Panc1 (cell line): ENCODE data around the gene RNF169. TPM values are rescaled to one million over a fixed set of nuclear protein-coding genes. Genes with fewer than 3 reads are reported as not detected.

Experiments used
- ATAC-seq: fragments of 200-7000 bp; cut with Tn5 transposase; 2 replicates; pipeline ENCODE4 v1.9.1; 2020; ENCODE audit warnings: mild to moderate bottlenecking, moderate library complexity
- BruUV-seq: library from RNA; stranded (reverse); fragments of 400-500 nt; replicated peaks from 2 replicates; lab custom pipeline; 2021; lab: Mats Ljungman, UMichigan
- CTCF ChIA-PET: fragments of 300-600 bp; sonication (Branson Sonifier 250); formaldehyde crosslinking; loops from one replicate; lab custom pipeline; 2022; ENCODE audit warnings: antibody characterized with exemption; lab: Charles Lee
- POLR2A ChIA-PET: fragments of 300-600 bp; sonication (Branson Sonifier 250); formaldehyde crosslinking; loops from one replicate; lab custom pipeline; 2022; ENCODE audit warnings: antibody characterized with exemption; lab: Charles Lee
- DNase-seq: peaks from one replicate; pipeline ENCODE4 v3.0.0-alpha.2; 2010; ENCODE audit warnings: low read depth, low spot score
- H3K27ac ChIP-seq: 2 replicates; pipeline ENCODE4 v1.5.1; 2011; ENCODE audit warnings: mild to moderate bottlenecking, low read length, inconsistent platforms
- H3K27me3 ChIP-seq: fragments of 200-500 bp; sonication (Bioruptor generic); 2 replicates; pipeline ENCODE4 v1.6.0; 2014; ENCODE audit warnings: low read length, inconsistent platforms; ENCODE audit not compliant: control insufficient read depth, insufficient read depth
- H3K36me3 ChIP-seq: fragments of 200-500 bp; sonication (Bioruptor generic); 2 replicates; pipeline ENCODE4 v1.5.1; 2014; ENCODE audit warnings: inconsistent platforms, mild to moderate bottlenecking, low read length, moderate library complexity; ENCODE audit not compliant: control insufficient read depth, insufficient read depth
- H3K4me1 ChIP-seq: 2 replicates; pipeline ENCODE4 v1.5.1; 2011; ENCODE audit warnings: inconsistent platforms, mild to moderate bottlenecking, low read length, moderate library complexity; ENCODE audit not compliant: control insufficient read depth, insufficient read depth
- H3K4me3 ChIP-seq, 2 experiments: 2 replicates each; pipeline ENCODE4 v1.5.1; 2011 to 2012; ENCODE audit warnings: low read depth in 2 of 2, low read length in 2 of 2, mild to moderate bottlenecking in 2 of 2, inconsistent platforms in 1 of 2, moderate library complexity in 1 of 2
- H3K9me3 ChIP-seq: fragments of 200-500 bp; sonication (Bioruptor generic); 2 replicates; pipeline ENCODE4 v1.5.1; 2014; ENCODE audit warnings: low read depth, mild to moderate bottlenecking, inconsistent platforms, low read length, moderate library complexity; ENCODE audit not compliant: control insufficient read depth, insufficient read depth
- POLR2AphosphoS5 ChIP-seq: IDR thresholded peaks from 2 replicates; pipeline ENCODE4 v1.6.1; 2012; ENCODE audit warnings: mild to moderate bottlenecking, low read depth, low read length, moderate library complexity
- SIN3A ChIP-seq: IDR thresholded peaks from 2 replicates; pipeline ENCODE4 v1.6.1; 2012; ENCODE audit warnings: low read depth, mild to moderate bottlenecking, low read length, moderate library complexity, borderline replicate concordance; ENCODE audit not compliant: insufficient read depth
- TCF7L2 ChIP-seq: IDR thresholded peaks from 2 replicates; pipeline ENCODE4 v1.6.1; 2011; ENCODE audit warnings: mild to moderate bottlenecking, low read depth, low read length, inconsistent platforms
- in situ Hi-C: cut with HindIII; loops from 2 replicates; pipeline ENCODE4 v1.10.0; 2016; ENCODE audit warnings: low sequenced_read_pairs, low pct_unique_long_range_greater_than_20kb
- intact Hi-C: fragments of 100-400 bp; cut with micrococcal nuclease; formaldehyde crosslinking; loops from one replicate; pipeline ENCODE4 v1.10.0; 2022; ENCODE audit not compliant: unreplicated experiment
- total RNA-seq: library from RNA; stranded (reverse); gene quantifications from one replicate; pipeline ENCODE4 v1.2.1, GENCODE V29; 2021; ENCODE audit not compliant: unreplicated experiment
- TF ChIP-seq, protein P1 (sequence below): fragments of 450-650 bp; IDR thresholded peaks from 2 replicates; pipeline ENCODE4 v1.5.1; 2017; ENCODE audit warnings: mild to moderate bottlenecking
- TF ChIP-seq, protein P2 (sequence below), 2 experiments: IDR thresholded peaks; 2 replicates each; pipeline ENCODE4 v1.6.1; 2011 to 2012; ENCODE audit warnings: low read depth in 2 of 2, control low read depth in 1 of 2, low read length in 1 of 2, mild to moderate bottlenecking in 1 of 2, moderate library complexity in 1 of 2; ENCODE audit not compliant: insufficient read depth in 1 of 2

Gene RNF169
- total RNA-seq, 1 experiment from 2014 or later = 23.6 TPM

DNA sequence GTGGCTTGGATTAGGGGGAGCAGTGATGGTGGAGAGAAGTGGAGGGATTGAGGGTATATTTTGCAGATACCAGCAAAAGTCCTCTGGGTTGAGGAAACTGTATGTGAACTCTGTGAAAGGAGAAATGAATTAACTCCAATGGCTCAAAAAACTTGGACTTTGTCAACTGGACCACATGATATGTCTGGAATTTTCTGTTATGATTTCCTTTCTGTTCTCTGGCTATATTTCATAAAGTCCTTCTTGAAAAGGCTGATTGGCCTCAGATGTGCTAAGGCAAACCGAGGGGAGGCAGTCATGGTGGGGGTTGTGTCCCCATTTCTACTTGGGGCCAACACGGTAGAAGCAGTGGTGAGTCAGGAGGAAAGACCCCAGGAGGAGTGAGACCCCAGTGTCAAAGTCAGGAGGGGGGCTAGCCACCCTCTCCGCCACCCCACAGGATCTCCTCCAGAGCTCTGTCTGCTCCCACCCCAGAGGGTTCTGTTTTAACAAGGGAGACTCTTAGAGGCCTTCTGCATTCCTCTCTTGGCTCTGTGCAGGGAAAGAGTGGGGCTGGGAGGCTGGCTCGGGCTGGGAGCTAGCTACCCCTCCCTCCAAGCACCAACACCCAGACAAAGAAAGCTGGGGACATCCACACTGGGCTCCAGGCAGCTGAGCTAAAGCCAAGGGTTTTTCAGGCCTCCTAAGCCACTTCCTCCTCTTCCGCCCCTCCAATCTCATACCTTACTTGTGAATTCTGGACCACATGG lies 31.3 kb upstream of the RNF169 start:
- Histone ChIP-seq H3K9me3 (no peaks in the 10 kb centered on the region), H3K27ac (no peak overlapping the region), H3K4me1 (no peaks in the 10 kb centered on the region), H3K27me3 (no peaks in the 10 kb centered on the region), H3K36me3 (no peaks in the 10 kb centered on the region), H3K4me3 (no peak overlapping the region)
- ChIA-PET POLR2A (no interaction called here), CTCF (interaction anchor here (1.9 kb wide), 1 partner anchor 9 kb away, joined by 8 read pairs; no protein-coding TSS in a partner anchor)
- no peak for DNase-seq
- TF ChIP-seq, protein P1, sequence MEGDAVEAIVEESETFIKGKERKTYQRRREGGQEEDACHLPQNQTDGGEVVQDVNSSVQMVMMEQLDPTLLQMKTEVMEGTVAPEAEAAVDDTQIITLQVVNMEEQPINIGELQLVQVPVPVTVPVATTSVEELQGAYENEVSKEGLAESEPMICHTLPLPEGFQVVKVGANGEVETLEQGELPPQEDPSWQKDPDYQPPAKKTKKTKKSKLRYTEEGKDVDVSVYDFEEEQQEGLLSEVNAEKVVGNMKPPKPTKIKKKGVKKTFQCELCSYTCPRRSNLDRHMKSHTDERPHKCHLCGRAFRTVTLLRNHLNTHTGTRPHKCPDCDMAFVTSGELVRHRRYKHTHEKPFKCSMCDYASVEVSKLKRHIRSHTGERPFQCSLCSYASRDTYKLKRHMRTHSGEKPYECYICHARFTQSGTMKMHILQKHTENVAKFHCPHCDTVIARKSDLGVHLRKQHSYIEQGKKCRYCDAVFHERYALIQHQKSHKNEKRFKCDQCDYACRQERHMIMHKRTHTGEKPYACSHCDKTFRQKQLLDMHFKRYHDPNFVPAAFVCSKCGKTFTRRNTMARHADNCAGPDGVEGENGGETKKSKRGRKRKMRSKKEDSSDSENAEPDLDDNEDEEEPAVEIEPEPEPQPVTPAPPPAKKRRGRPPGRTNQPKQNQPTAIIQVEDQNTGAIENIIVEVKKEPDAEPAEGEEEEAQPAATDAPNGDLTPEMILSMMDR = no peak
- TF ChIP-seq, protein P2, sequence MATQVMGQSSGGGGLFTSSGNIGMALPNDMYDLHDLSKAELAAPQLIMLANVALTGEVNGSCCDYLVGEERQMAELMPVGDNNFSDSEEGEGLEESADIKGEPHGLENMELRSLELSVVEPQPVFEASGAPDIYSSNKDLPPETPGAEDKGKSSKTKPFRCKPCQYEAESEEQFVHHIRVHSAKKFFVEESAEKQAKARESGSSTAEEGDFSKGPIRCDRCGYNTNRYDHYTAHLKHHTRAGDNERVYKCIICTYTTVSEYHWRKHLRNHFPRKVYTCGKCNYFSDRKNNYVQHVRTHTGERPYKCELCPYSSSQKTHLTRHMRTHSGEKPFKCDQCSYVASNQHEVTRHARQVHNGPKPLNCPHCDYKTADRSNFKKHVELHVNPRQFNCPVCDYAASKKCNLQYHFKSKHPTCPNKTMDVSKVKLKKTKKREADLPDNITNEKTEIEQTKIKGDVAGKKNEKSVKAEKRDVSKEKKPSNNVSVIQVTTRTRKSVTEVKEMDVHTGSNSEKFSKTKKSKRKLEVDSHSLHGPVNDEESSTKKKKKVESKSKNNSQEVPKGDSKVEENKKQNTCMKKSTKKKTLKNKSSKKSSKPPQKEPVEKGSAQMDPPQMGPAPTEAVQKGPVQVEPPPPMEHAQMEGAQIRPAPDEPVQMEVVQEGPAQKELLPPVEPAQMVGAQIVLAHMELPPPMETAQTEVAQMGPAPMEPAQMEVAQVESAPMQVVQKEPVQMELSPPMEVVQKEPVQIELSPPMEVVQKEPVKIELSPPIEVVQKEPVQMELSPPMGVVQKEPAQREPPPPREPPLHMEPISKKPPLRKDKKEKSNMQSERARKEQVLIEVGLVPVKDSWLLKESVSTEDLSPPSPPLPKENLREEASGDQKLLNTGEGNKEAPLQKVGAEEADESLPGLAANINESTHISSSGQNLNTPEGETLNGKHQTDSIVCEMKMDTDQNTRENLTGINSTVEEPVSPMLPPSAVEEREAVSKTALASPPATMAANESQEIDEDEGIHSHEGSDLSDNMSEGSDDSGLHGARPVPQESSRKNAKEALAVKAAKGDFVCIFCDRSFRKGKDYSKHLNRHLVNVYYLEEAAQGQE (IDR thresholded peaks at IDR 0.05; ENCODE audit: insufficient read depth in 1 of 2, low read depth in 2 of 2, low read length in 1 of 2) = no peak
- TF ChIP-seq POLR2AphosphoS5 (no peak), SIN3A (no peak), TCF7L2 (no peak)
- in situ Hi-C loops = no loop called here
- ATAC-seq = no peak
- intact Hi-C loops = no loop called here
- no TSS peak for BruUV-seq

DNA sequence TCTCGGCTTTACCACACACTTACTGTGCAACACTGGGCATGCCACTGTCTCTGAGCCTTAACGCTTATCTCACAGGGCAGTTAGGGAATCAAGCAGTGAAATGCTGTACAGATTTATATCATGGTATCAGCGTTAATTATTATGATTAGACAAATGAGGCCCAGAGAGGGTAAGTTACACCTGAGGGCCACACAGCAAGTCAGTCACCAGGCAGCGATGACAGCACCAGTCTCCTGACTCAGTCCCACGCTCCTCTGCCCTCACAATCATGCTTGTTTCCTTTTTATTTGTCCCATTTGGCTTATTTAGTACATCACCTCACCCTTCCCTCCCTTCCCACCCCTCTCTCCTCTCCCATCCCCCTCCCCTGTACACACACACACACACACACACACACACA lies 29.6 kb upstream of the RNF169 start:
- Histone ChIP-seq H3K27me3 (peaks cover 9% of the 10 kb centered on the region; the same call in 1 of the 2 replicates), H3K4me3 (no peak overlapping the region), H3K36me3 (no peaks in the 10 kb centered on the region), H3K9me3 (no peaks in the 10 kb centered on the region), H3K4me1 (no peaks in the 10 kb centered on the region), H3K27ac (no peak overlapping the region)
- CTCF ChIA-PET = no interaction called here
- DNase-seq (no peak), ATAC-seq (no peak)
- intact Hi-C loops (no loop called here), in situ Hi-C loops (no loop called here)
- no TSS peak for BruUV-seq
- POLR2A ChIA-PET = no interaction called here
- TF ChIP-seq, protein P2 (IDR thresholded peaks at IDR 0.05; ENCODE audit: insufficient read depth in 1 of 2, low read depth in 2 of 2, low read length in 1 of 2) = no peak
- TF ChIP-seq SIN3A (no peak), TCF7L2 (no peak), POLR2AphosphoS5 (no peak)
- TF ChIP-seq, protein P1 = no peak
